H9 (cell line): Measurements from ENCODE around the gene IL36RN. TPM values are rescaled to one million over a fixed set of nuclear protein-coding genes. Genes with fewer than 3 reads are reported as not detected.

ENCODE experiments used
- DNase-seq: peaks from one replicate; pipeline ENCODE4 v3.0.0-alpha.2; 2017
- H2AFZ ChIP-seq: one replicate; pipeline ENCODE4 v1.6.1; 2013; ENCODE audit warnings: mild to moderate bottlenecking, low read length, control low read depth, moderate library complexity
- H2AK5ac ChIP-seq: 2 replicates; pipeline ENCODE4 v1.6.1; 2013; ENCODE audit warnings: low read length, control low read depth, mixed read lengths; ENCODE audit not compliant: insufficient read length
- H2BK120ac ChIP-seq: one replicate; pipeline ENCODE4 v1.6.1; 2013; ENCODE audit warnings: low read depth, mild to moderate bottlenecking, low read length, control low read depth, inconsistent platforms; ENCODE audit not compliant: poor library complexity, severe bottlenecking
- H2BK12ac ChIP-seq: 2 replicates; pipeline ENCODE4 v1.6.1; 2013; ENCODE audit warnings: low read length, control low read depth, mixed read lengths, low read depth; ENCODE audit not compliant: insufficient read length
- H2BK15ac ChIP-seq: 2 replicates; pipeline ENCODE4 v1.6.1; 2013; ENCODE audit warnings: low read depth, low read length, control low read depth
- H2BK20ac ChIP-seq: one replicate; pipeline ENCODE4 v1.6.1; 2013; ENCODE audit warnings: low read depth, mild to moderate bottlenecking, low read length, control low read depth, inconsistent platforms; ENCODE audit not compliant: poor library complexity, severe bottlenecking
- H2BK5ac ChIP-seq: 2 replicates; pipeline ENCODE4 v1.6.1; 2013; ENCODE audit warnings: low read length, control low read depth, mixed read lengths; ENCODE audit not compliant: insufficient read length
- H3K14ac ChIP-seq: 2 replicates; pipeline ENCODE4 v1.6.1; 2013; ENCODE audit warnings: low read length, control low read depth; ENCODE audit not compliant: insufficient read depth
- H3K18ac ChIP-seq: 2 replicates; pipeline ENCODE4 v1.6.1; 2013; ENCODE audit warnings: low read depth, mild to moderate bottlenecking, mixed read lengths, low read length, control low read depth; ENCODE audit not compliant: insufficient read length
- H3K23ac ChIP-seq: 2 replicates; pipeline ENCODE4 v1.6.1; 2013; ENCODE audit warnings: low read length, control low read depth, mixed read lengths, low read depth; ENCODE audit not compliant: insufficient read length
- H3K23me2 ChIP-seq: 2 replicates; pipeline ENCODE4 v1.6.1; 2013; ENCODE audit warnings: low read depth, mild to moderate bottlenecking, mixed read lengths, low read length, control low read depth; ENCODE audit not compliant: insufficient read length, poor library complexity, severe bottlenecking
- H3K27ac ChIP-seq: 2 replicates; pipeline ENCODE4 v1.5.1; 2013; ENCODE audit warnings: low read length, control low read depth, mixed read lengths, low read depth; ENCODE audit not compliant: insufficient read length
- H3K27me3 ChIP-seq: 2 replicates; pipeline ENCODE4 v1.6.1; 2013; ENCODE audit warnings: low read length, control low read depth, inconsistent platforms; ENCODE audit not compliant: insufficient read depth
- H3K4ac ChIP-seq: 2 replicates; pipeline ENCODE4 v1.6.1; 2013; ENCODE audit warnings: low read depth, mild to moderate bottlenecking, control low read depth, inconsistent platforms, low read length, moderate library complexity
- H3K4me1 ChIP-seq: 2 replicates; pipeline ENCODE4 v1.6.1; 2013; ENCODE audit warnings: low read length, control low read depth, inconsistent platforms; ENCODE audit not compliant: insufficient read depth
- H3K4me2 ChIP-seq: 2 replicates; pipeline ENCODE4 v1.6.1; 2013; ENCODE audit warnings: low read length, control low read depth, mixed read lengths; ENCODE audit not compliant: insufficient read length, insufficient read depth
- H3K56ac ChIP-seq: 2 replicates; pipeline ENCODE4 v1.6.1; 2013; ENCODE audit warnings: low read depth, mild to moderate bottlenecking, mixed read lengths, low read length, control low read depth; ENCODE audit not compliant: insufficient read length
- H3K79me1 ChIP-seq: 2 replicates; pipeline ENCODE4 v1.6.1; 2013; ENCODE audit warnings: low read depth, mild to moderate bottlenecking, moderate library complexity, low read length, control low read depth, inconsistent platforms; ENCODE audit not compliant: insufficient read depth, poor library complexity, severe bottlenecking
- H3K79me2 ChIP-seq: 2 replicates; pipeline ENCODE4 v1.6.1; 2013; ENCODE audit warnings: low read length, control low read depth, inconsistent platforms; ENCODE audit not compliant: insufficient read depth
- H3K9ac ChIP-seq: 2 replicates; pipeline ENCODE4 v1.6.1; 2013; ENCODE audit warnings: low read length, control low read depth, mixed read lengths; ENCODE audit not compliant: insufficient read length; ENCODE audit errors: extremely low read depth
- H3K9me3 ChIP-seq: one replicate; pipeline ENCODE4 v1.6.1; 2013; ENCODE audit warnings: low read depth, low read length, inconsistent platforms; ENCODE audit not compliant: control insufficient read depth
- H3T11ph ChIP-seq: one replicate; pipeline ENCODE4 v1.6.1; 2013; ENCODE audit warnings: mild to moderate bottlenecking, low read length, control low read depth, inconsistent platforms
- H4K20me1 ChIP-seq: one replicate; pipeline ENCODE4 v1.6.1; 2013; ENCODE audit not compliant: control insufficient read depth, insufficient read length, insufficient read depth
- H4K5ac ChIP-seq: 2 replicates; pipeline ENCODE4 v1.6.1; 2013; ENCODE audit warnings: low read depth, mild to moderate bottlenecking, mixed read lengths, low read length, control low read depth; ENCODE audit not compliant: insufficient read length
- H4K8ac ChIP-seq: replicated peaks from 2 replicates; pipeline ENCODE4 v1.6.1; 2013; ENCODE audit warnings: low read length, control low read depth, mixed read lengths, low read depth; ENCODE audit not compliant: insufficient read length
- H4K91ac ChIP-seq: 2 replicates; pipeline ENCODE4 v1.6.1; 2013; ENCODE audit warnings: low read depth, mild to moderate bottlenecking, moderate library complexity, mixed read lengths, low read length, control low read depth; ENCODE audit not compliant: insufficient read length
- H3K27ac Mint-ChIP-seq, 3 experiments: 2 replicates in 2 of 3; 3 replicates in 1 of 3; pipeline ENCODE4 v1.8.0; 2020 to 2021; ENCODE audit warnings: mixed read lengths in 3 of 3, mild to moderate bottlenecking in 1 of 3, moderate library complexity in 1 of 3
- H3K27me3 Mint-ChIP-seq: 2 replicates; pipeline ENCODE4 v1.8.0; 2021; ENCODE audit warnings: low read depth, mild to moderate bottlenecking, moderate library complexity, mixed read lengths
- H3K36me3 Mint-ChIP-seq, 3 experiments: 2 replicates in 2 of 3; 3 replicates in 1 of 3; pipeline ENCODE4 v1.8.0; 2020 to 2021; ENCODE audit warnings: low read depth in 3 of 3, mixed read lengths in 3 of 3; ENCODE audit not compliant: insufficient read depth in 1 of 3
- H3K4me1 Mint-ChIP-seq, 2 experiments: 2 replicates each; pipeline ENCODE4 v1.8.0; 2020; ENCODE audit warnings: mixed read lengths in 2 of 2
- H3K4me3 Mint-ChIP-seq, 2 experiments: 2 replicates in 1 of 2; 3 replicates in 1 of 2; pipeline ENCODE4 v1.8.0; 2020 to 2021; ENCODE audit warnings: mild to moderate bottlenecking in 2 of 2, mixed read lengths in 2 of 2, moderate library complexity in 1 of 2
- H3K9me3 Mint-ChIP-seq, 2 experiments: 2 replicates in 1 of 2; 3 replicates in 1 of 2; pipeline ENCODE4 v1.8.0; 2020; ENCODE audit warnings: mild to moderate bottlenecking in 2 of 2, mixed read lengths in 2 of 2, moderate library complexity in 1 of 2
- WGBS: extraction: QIAGEN DNeasy Blood & Tissue Kit; methylation state at CpG from one replicate; pipeline ENCODE4 v1.1.7; 2013; ENCODE audit warnings: missing lambda C conversion rate, low lambda C conversion rate, mixed read lengths; ENCODE audit not compliant: insufficient read length; ENCODE audit errors: extremely low coverage; 5-methylcytosine and 5-hydroxymethylcytosine counted together
- total RNA-seq: library from RNA; stranded (reverse); gene quantifications from 2 replicates; pipeline ENCODE4 v1.2.1, GENCODE V29; 2021
- TF ChIP-seq, protein P1 (sequence below): fragments of 200-600 bp; sonication (generic); conservative IDR thresholded peaks from 3 replicates; pipeline ENCODE4 v1.8.0; 2021; ENCODE audit warnings: antibody characterized with exemption, mild to moderate bottlenecking

Gene IL36RN
- total RNA-seq, 1 experiment from 2014 or later, result not detected

DNA sequence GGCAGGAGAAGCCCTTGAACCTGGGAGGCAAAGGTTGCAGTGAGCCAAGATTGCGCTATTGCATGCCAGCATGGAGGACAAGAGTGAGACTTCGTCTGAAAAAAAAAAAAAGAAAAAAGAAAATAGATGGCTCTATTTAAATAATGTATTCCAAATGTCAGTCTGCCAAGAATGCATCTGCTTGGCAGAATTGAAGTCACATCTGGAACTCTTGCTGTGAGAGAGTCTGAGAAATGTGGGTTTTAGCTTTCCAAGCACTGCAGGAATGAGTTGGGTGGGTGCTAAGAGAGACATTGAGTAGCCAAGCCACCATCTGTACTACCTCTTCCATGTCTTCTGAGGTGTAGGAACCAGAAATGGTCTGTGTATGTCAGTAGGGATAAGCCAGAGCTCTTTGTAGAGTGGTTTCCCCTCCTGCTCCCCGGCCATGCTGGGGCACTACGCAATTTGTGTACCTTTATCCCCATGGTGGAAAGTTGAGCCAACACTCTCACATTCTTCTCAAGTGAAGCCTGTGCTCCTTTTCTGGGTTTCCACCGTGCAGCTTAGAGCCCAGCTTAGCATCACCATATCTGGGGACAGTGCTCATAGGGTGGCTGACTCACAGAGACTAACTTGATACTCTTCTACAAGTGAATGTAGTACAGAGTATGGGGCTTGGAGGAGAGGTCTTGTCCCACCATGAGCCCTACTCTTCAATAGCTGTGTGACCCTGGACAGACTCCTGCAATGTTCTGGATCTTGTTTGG, 34.0 kb downstream of the IL36RN start:
- Histone ChIP-seq H2BK20ac (no peak overlapping the region), H2AK5ac (no peak overlapping the region), H3K4ac (no peak overlapping the region), H4K20me1 (no peaks in the 10 kb centered on the region), H3K4me2 (no peak overlapping the region), H3K4me1 (no peaks in the 10 kb centered on the region), H3K56ac (no peak overlapping the region), H3K18ac (no peak overlapping the region), H3K79me1 (no peaks in the 10 kb centered on the region), H2BK5ac (no peak overlapping the region), H3T11ph (no peak overlapping the region), H3K9ac (no peak overlapping the region), H2AFZ (no peak overlapping the region), H4K91ac (no peak overlapping the region), H3K9me3 (no peaks in the 10 kb centered on the region), H3K79me2 (no peaks in the 10 kb centered on the region), H2BK15ac (0 out of 2 replicates have a peak overlapping the region, but pooled peaks have one; percentile 48), H2BK120ac (no peak overlapping the region), H2BK12ac (no peak overlapping the region), H3K27ac (no peak overlapping the region), H3K14ac (no peak overlapping the region), H3K23me2 (no peaks in the 10 kb centered on the region), H3K27me3 (no peaks in the 10 kb centered on the region), H3K23ac (no peak overlapping the region), H4K8ac (no peak overlapping the region), H4K5ac (no peak overlapping the region)
- H3K27ac Mint-ChIP-seq, result peak overlapping the region in 1 of 3 experiments; percentile 63; a peak in 1 of 7 replicates
- H3K4me1 Mint-ChIP-seq, result no peaks in the 10 kb centered on the region
- peaks cover 18 to 29% of the 10 kb centered on the region in 2 experiments for H3K9me3 Mint-ChIP-seq
- no peak overlapping the region for H3K4me3 Mint-ChIP-seq
- no peaks in the 10 kb centered on the region; a peak in 1 of 7 replicates for H3K36me3 Mint-ChIP-seq
- H3K27me3 Mint-ChIP-seq, result peaks cover 22% of the 10 kb centered on the region
- DNase-seq, result no peak
- WGBS, result no CpG with 5 or more reads among the region's 5 CpGs
- TF ChIP-seq, protein P1, sequence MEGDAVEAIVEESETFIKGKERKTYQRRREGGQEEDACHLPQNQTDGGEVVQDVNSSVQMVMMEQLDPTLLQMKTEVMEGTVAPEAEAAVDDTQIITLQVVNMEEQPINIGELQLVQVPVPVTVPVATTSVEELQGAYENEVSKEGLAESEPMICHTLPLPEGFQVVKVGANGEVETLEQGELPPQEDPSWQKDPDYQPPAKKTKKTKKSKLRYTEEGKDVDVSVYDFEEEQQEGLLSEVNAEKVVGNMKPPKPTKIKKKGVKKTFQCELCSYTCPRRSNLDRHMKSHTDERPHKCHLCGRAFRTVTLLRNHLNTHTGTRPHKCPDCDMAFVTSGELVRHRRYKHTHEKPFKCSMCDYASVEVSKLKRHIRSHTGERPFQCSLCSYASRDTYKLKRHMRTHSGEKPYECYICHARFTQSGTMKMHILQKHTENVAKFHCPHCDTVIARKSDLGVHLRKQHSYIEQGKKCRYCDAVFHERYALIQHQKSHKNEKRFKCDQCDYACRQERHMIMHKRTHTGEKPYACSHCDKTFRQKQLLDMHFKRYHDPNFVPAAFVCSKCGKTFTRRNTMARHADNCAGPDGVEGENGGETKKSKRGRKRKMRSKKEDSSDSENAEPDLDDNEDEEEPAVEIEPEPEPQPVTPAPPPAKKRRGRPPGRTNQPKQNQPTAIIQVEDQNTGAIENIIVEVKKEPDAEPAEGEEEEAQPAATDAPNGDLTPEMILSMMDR, result no peak
